HG02970 (cell line): ENCODE measurements around the gene EVC2.
"Not testable (repeated sequence)": the region's sequence is repeated elsewhere in the genome, so short reads cannot be mapped to it uniquely, and the experiment has no call there.

Experiments
- ATAC-seq: cut with Tn5 transposase; IDR thresholded peaks from one replicate; pipeline ENCODE4 v1.9.1; 2021; ENCODE audit warnings: mild to moderate bottlenecking, moderate library complexity, moderate number of reproducible peaks; ENCODE audit not compliant: unreplicated experiment, low FRiP score

EVC2 gene

DNA sequence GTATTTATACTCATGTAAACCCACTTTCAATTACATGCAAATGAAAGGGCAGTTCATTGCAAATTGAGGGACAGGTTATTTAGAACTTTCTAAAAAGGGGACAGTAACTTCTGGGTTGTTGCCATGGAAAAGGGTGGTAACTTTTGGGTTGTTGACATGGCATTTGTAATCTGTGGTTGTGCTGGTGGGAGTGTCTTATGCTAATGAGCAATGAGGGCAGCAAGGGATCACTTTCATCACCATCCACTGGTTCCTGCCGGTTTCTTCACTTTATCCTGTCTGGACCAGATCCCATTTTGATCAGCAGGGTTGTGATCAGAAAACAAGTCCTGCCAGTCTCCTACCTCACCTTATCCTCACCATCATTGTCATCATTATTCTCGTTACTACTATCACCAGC, 34.6 kb upstream of the EVC2 start:
- ATAC-seq, result no peak

DNA sequence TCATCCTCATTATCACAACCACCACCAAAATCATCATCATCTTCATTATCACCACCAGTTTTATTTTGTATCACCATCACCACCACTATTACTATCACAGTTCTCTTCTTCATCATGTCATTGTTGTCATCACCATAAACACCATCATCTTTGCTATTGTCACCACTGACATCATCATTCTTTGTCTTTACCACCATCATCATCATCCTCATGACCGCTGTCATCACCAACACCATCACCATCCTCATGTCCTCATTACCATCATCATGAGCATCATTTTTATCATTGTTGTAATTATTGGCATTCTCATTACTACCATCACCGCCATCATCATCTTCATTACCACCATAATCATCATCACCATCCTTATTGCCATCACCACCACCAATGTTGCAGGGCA, 34.0 kb upstream of the EVC2 start:
- ATAC-seq, result no peak

DNA sequence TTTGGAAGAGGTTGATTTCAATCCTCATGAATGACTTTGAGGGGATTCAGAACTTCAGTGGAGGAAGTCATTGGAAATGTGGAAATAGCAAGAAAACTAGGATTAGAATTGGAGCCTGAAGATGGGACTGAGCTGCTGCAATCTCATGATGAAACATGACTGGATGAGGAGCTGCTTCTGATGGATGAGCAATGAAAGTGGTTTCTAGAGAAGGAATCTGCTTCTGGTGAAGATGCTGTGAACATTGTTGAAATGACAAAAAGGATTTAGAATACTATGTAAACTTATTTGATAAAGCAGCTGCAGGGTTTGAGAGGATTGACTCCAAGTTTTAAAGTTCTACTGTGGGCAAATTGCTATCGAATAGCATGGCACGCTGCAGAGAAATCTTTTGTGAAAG, 29.7 kb upstream of the EVC2 start:
- no peak for ATAC-seq

DNA sequence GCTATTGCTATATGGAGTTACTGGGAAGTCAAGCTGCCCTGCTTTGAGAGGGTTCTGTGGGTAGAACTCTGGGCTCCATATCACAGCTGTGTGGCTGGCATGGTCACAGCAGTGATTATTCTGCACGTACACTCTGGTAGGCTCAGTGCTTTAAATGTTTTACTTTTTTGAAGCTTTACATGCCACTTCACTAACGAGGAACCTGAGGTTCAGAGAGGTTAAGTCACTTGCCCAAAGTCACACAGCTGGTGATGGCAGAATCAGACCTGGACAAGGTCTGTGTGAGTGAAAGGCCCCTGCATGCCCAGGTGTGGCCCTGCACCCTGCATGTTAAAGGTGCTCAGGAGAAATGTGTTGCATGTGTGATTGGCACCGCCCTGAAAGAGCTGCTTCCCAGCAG, 27.1 kb upstream of the EVC2 start:
- ATAC-seq, result no peak

DNA sequence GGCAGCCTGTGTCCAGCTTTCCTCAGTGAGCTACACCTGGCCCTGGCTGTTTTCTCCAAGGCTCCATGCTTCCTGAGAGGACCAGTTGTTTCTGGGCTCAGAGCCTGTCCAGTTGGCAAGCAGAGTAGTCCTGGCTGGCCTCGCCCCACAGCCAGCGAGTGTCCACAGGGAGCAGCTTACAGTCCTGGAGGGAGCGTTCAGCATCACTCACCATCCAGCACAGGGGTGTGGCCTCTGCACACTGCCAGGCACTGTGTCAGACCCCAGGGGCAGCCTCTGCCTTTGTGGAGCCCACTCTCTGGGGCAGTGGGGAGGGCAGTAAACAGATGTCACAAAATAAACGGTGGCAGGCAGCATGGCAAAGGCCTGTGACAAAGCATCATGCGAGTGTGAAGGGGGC, 26.5 kb upstream of the EVC2 start:
- ATAC-seq, result no peak

DNA sequence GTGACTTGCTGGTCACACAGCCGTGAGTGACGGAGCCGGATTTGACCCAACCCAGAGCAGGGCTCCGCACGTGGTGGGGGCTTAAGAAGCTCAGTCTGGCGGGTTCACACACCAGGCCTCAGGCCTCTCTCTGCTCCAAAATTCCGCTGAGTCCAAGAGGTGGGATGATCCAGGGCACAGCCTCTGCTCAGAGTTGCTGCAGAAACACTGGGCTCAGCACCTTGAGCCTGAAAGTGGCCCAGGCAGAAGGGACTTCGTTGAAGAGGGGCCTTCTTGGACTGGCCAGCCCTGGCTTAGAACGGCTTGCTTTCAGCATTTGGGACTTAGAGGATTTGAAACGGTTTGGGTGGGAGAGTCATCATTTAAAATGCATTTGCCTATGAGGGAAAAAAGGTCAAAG, 23.8 kb upstream of the EVC2 start:
- ATAC-seq, result no peak

DNA sequence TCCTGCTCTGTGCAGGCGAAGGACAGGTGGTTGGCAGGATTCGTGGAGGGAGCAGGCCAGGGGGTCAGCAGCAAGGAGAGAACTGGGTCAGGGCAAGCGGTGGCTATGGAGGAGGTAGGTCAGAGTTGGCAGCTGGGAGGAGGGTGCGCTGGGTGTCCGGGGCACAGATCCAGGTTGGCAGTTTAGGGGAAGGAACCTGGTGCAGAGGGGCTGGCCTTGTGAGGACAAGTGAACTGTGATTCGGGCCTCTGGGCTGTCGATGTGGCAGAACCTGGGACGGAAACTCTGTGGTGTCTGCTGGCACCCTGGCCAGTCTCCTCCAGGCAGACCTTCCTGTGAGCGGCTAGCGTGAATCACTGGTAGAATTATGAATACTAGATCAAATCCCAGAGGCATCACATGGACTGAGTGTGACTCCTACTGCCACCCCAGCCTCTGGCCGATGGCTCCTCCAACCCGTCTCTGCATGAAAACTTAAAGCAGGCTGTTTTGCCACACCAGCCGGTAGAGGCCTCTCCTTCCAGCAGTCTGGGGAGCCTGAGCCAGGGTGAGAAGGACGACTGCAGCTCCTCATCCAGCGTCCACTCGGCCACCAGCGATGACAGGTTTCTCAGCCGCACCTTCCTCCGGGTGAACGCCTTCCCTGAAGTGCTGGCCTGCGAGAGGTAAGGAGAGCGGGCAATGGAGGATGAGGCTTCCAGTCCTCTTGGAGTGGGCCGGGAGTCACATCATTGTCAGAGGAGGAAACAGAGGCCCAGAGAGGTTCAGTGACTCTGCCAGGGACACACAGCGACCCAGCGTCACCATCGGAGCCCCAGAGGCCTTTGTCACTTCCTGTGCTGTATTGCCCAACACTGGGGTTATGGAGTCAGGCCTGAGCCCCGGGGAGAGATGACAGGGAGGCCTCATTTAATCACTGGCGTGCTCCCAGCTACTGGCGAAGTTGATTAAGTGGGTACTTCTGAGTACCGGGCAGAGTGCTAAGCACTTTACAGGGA, 22.9 kb upstream of the EVC2 start:
- no peak for ATAC-seq

DNA sequence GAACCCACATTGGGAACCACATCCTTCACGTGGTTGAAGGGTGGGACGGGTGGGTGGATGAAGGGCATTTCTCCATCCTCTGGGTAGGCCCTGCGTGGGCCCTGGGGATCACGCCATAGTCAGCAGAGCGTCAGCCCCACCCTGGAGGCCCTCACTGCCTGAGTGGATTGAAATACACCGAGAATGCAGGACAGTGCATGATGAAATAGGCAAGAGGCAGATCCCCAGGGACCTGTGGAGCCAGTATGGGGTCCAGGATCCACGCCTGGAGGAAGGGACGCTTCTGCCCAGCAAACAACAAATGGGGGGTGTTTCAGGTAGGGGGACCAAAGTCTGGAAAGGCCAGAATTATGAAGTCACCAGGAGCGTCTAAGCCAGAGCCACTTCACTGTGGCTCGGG, 22.1 kb upstream of the EVC2 start:
- no peak for ATAC-seq

DNA sequence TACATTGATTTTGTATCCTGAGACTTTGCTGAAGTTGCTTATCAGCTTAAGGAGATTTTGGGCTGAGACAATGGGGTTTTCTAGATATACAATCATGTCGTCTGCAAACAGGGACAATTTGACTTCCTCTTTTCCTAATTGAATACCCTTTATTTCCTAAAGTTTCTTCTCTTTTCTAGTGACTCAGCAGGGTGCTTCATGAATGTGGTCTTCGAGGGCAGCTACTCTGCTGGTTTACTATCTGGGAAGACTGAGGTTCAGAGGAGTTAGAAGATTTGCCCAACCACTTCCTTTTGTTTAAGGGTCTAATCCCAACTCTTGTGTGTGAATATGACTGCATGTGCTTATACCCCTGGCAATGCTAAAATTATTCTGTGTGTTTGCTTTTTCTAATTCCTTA, 20.1 kb upstream of the EVC2 start:
- not testable (repeated sequence) for ATAC-seq

DNA sequence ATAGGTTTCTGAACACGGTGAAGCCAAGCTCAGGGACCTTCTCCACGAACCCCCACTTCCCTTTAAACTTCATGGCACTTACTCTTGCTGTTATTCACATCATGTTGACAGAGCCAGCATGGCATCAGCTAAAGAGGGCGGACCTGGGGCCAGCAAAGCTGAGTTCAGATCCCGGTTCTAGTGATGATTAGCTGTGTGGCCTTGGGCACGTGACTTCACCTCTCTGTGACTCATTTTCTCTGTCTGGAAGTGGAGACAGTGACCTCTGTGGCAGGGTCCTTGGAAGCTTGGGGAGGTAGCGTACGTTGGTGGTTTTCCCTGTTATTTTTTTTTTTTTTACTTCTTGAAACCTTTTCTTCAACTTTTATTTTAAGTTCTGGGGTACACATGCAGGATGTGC, 16.0 kb upstream of the EVC2 start:
- no peak for ATAC-seq

DNA sequence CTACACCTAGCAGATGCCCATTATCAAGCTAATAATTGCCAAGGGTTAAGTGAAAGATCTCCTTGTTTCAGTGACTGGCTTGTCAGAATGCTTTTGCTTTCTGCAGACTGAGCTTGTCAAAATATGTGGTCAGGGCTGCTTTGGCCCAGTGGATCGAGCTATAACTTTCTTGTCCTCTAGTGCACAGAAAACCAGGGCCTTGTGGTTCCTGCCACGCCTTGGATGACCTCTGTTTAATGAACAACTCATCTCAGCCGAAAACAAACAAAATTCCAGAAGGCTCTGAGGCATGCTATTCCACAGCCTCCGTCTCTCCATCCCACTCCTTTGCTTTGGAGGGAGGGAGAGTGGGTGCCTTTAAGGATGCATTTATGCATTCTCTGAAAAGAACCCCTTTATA, 14.0 kb upstream of the EVC2 start:
- ATAC-seq, result no peak

DNA sequence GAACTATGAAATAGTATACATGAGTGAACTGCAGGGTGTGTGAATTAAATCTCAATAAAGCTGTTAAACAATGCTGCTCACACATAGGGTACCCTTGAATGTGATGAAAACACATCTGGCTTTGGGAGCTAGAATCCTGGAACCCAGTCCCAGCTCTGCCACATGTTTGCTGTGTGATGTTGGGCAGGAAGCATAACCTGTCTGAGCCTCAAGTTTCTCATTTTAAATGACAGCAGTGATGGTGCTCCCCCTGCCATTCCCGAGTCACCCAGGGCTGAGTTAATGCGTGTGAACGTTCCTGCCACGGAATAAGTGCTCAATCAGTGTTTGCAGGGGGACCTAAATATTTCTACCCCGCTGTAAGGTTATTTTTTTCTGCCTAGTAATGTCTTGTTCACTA, 13.6 kb upstream of the EVC2 start:
- no peak for ATAC-seq

DNA sequence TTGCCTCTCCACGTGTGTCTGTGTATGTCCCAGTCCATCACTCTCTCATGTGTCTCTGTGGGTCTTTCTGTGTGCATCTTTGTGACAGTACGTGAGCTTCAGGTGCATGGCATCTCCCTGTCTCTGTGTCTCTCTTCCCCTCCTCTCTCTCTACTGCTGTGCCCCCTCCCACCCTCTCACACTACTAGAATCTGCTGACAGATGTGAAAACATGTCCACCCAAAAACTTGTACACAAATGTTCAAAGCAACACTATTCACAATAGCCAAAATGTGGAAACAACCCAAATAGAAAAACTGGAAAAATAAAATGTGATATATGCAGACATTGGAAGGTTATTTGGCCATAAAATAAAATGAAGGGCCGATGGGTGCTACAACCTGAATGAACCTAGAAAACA, 12.6 kb upstream of the EVC2 start:
- no peak for ATAC-seq

DNA sequence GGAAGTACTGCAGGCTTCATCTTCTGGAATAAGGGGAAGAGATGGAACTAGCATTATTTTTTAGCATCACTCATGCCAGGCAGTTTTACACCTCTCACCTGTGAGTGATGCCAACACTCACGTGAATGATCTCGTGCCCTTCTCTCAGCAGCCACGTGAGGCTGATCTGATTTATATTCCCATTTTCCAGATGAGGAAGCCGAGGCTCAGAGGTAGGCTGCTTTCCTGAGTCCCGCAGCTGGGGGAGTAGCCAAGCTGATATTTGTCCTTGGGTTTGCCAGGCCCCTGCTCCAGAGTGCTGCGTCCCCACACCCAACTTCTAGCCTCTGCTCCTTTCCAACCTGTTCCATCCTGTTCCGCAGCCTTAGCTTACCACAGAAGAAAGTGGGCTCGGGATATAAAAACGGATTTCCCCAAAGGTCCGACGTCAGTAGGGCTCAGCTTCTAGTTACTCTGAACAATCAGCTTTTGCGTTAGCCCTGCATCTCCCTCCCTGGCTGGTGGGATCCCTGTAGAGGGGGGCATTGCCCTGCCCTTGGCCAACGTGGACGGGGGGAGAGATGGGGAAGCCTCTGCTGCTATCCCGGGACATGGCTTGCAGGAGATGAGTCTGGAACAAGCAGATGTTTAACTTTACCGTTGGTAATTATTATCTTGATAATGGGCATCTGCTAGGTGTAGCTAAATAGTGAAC, 11.9 kb upstream of the EVC2 start:
- no peak for ATAC-seq

DNA sequence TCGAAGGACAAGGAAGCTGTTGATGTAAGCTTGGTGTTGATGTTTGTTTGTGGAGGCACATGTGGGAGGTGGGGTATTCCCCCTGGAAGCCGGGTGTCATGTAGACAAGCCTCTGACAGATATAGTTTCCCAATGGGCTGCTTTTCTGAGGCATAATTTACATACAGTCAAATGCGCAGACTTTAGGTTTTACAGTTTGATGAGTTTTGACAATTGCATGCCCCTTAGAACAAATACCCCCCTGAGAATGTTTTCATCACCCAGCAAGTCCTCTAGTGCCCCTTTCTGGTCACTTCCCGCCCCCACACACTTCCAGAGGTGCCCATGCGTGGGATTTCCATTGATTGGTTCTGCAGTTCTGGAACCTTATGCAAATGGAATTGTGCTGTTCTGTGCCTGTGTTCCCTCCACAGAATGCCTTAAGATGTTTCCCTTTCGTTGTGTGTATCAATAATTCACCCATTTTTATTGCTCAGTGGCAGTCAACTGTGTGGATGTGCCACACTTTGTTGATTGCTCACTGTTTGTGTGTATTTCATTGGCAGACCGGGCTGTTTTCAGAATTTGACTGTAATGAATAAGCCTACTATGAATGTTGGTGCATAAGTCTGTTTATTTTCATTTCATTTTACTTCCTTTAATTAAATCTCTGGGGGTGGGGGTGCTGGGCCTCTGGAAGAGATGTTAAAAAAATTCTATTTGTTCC, 11.1 kb upstream of the EVC2 start:
- no peak for ATAC-seq

DNA sequence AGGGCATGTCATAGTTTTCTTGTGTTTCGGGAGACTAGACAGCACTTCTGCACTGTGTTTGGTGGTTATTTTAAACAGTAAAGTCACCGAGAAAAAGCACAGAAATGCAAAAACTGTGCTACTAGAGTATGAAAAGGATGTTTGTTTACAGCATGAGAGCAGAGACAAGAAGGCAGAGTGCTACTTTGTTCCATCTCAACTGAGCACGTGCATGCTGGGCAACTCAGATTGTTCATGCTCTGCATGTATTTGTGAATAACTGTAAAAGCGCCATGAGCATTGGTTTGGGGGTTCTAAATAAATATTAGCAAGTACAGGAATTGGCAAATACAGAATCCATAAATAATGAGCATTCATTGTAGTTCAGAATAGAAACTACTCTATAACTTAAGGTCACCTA, 10.1 kb upstream of the EVC2 start:
- no peak for ATAC-seq

DNA sequence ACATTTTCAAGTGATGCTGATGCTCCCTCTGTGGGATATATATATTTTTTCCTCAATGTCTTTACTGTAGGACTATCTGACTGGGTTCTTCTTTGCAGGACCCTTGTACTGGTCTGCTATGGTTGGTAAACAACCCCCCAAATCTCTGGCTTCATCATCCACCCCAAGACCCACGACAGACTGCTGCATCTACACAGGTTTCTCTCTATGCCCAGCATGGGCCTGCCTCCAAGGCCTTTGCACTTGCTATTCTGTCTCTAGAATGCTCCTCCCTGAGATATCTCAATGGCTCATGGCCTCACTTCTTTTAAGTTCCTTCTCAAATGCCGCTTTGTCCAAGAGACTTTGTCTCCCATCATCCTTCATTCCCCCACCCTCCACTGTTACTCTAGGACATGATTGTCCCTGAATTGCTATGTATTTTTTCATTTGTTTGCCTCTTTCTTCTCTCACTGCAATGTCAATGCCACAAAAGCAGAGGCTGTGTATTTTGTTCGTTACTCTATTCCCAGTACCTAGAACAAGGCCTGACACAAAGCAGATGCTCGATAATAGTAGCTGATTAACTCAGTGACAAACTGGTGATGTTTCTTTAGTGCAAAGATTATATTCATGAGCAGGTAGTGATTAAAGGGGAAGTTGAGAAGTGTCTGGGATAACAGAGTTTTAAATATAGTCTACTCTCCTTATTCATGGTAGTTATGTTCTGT, 9.2 kb upstream of the EVC2 start:
- no peak for ATAC-seq

DNA sequence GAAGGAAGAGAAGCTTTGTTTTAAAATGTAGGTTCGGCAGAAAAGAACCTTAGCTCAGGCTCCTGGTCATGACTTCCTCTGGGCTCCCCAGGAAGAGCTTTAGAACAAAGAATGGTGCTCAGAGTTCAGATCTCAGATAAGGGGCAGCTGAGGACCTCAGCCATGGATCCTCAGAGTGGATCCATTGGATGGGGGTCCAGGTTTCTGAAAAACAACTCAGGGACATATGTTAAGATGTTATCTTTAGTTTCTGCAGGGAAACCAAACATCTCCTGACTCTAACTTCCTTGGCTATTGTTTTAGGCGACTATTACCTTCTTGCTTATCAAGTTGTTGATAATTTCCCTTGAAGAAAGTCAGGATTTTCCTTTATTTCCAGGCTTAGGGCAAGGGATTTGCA, 8.0 kb upstream of the EVC2 start:
- no peak for ATAC-seq

DNA sequence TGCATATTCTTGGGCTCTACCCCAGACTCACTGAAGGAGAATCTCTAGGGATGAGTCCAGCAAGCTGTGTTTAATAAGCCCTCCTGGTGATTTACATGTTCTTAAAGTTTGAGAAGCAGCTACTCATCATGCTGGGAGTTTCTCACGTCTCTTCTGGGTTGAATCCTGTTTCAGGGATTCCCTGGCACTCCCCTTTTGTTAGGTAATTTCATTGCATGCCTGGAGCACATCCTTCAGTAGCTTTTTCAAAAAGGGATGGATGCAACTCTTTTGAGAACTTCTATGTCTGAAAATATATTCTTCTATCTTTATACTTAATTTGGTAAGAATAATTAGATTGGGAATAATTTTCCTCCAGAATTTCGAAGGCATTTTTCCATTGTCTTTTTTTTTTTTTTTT, 7.0 kb upstream of the EVC2 start:
- ATAC-seq, result no peak

DNA sequence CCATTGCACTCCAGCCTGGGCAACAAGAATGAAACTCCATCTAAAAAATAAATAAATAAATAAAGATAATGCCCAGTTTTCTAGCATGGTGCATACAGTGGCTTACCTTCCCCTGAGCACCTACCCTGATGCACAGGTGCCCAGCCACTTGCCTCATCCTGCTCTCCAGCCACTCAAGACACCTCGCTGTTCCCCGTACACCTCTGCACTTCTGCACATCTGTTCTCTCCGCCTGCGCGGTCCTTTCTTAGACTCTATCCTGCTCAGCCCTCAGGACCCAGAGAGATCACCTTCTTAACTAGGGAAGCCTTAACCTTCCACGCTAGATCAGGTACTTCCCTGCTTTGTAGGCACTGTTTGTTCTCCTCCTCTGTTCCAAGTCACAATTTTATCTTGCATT, 5.5 kb upstream of the EVC2 start:
- no peak for ATAC-seq

DNA sequence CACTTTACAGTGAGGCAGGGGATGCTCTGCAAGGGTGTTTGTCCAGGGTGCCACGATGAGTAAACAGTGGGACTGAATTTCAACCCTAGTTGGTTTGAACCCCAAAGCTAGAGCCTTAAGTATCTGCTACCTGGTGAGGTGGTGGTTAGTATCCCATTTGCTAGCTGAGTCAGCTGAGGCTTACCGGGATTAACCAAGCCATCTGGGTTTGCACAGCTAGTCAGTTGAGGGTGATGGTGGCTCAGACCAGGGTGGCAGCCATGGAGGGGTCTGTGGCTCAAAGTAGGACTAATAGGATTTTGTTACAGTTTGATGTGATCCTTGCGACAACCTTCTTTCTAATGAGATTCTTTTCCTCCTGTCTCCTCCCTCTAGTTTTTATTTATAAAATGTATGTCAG, 4.6 kb upstream of the EVC2 start:
- no peak for ATAC-seq
